ENCODE results near the gene PID1.

GRCh38 chr2:229296536-229296935 is 25.4 kb upstream of the PID1 start:
- TF ChIP-seq CTCF (IDR thresholded peaks at IDR 0.05) (no peak), POLR2A (IDR thresholded peaks at IDR 0.05) (no peak)

Data from right lobe of liver (tissue), 4 donors.